Left lung (tissue), 10 donors: ENCODE results near the gene IFT27. TPM values are rescaled to one million over a fixed set of nuclear protein-coding genes. Genes with fewer than 3 reads are reported as not detected.

Experiments used
- ATAC-seq: fragments of 200-7000 bp; cut with Tn5 transposase; one replicate; pipeline ENCODE4 v1.9.1; 2020; ENCODE audit warnings: moderate library complexity
- DNase-seq, 4 donors: peaks; one replicate each; pipeline ENCODE4 v3.0.0-alpha.2; 2013 to 2020
- H3K27ac ChIP-seq, 2 donors: fragments of 200-600 bp; sonication (generic) in 1 of 2; one replicate each; pipeline versions ENCODE4 v1.5.0 to v1.8.0; 2020 to 2021
- H3K27me3 ChIP-seq, 2 donors: fragments of 200-600 bp; sonication (generic) in 1 of 2; one replicate each; pipeline versions ENCODE4 v1.5.0 to v1.8.0; 2020 to 2021
- H3K36me3 ChIP-seq, 2 donors: fragments of 200-600 bp; sonication (generic) in 1 of 2; one replicate each; pipeline versions ENCODE4 v1.5.0 to v1.8.0; 2020 to 2021
- H3K4me1 ChIP-seq, 2 donors: fragments of 200-600 bp; one replicate each; pipeline ENCODE4 v1.8.0; 2021
- H3K4me3 ChIP-seq, 2 donors: fragments of 200-600 bp; sonication (generic) in 1 of 2; one replicate each; pipeline versions ENCODE4 v1.5.0 to v1.8.0; 2020 to 2021; ENCODE audit warnings: mild to moderate bottlenecking in 1 of 2
- H3K9me3 ChIP-seq, 2 donors: fragments of 200-600 bp; sonication (generic) in 1 of 2; one replicate each; pipeline versions ENCODE4 v1.5.0 to v1.8.0; 2020 to 2021
- CTCF ChIP-seq, 2 donors: fragments of 200-600 bp; sonication (generic) in 1 of 2; IDR thresholded peaks; one replicate each; pipeline versions ENCODE4 v1.5.0 to v1.8.0; 2021; ENCODE audit warnings: antibody characterized with exemption in 2 of 2
- intact Hi-C, 2 donors: fragments of 100-400 bp; cut with DNase I; formaldehyde crosslinking; loops; one replicate each; pipeline versions ENCODE4 v1.11.2 to v1.14.2; 2022
- polyA plus RNA-seq, 6 donors: library from polyadenylated mRNA; unstranded; fragments of 120-200 nt; gene quantifications; one replicate each; pipeline ENCODE4 v1.2.1, GENCODE V29; 2013; ENCODE audit not compliant: insufficient read length in 6 of 6
- total RNA-seq, 2 donors: library from RNA; stranded (reverse); fragmentation: NEBNext Ultra II Directional; extraction: Animal tissue kit (Norgen Biotek cat#: 25700); gene quantifications; one replicate each; pipeline ENCODE4 v1.2.1, GENCODE V29; 2021
- donor health status: DM: no; HTN: yes; CAD: no.
- donor health status: DM: no; HTN: no; CAD: no.

IFT27 gene
- total and polyA plus RNA-seq, 8 donors: 24.5 to 59.0 (median 49.0) TPM

GRCh38 chr22:36816339-36816635 lies 40.4 kb upstream of the IFT27 start:
- DNase-seq (no peak), ATAC-seq (peak; percentile 28)
- H3K36me3 ChIP-seq: no peaks in the 10 kb centered on the region
- H3K27me3 ChIP-seq: peaks cover 59 to 99% of the 10 kb centered on the region in 2 donors
- TF ChIP-seq CTCF (IDR thresholded peaks at IDR 0.05): no peak
- intact Hi-C loops: no loop called here
- H3K9me3 ChIP-seq: no peaks in the 10 kb centered on the region
- H3K4me3 ChIP-seq: no peak overlapping the region
- H3K27ac ChIP-seq: no peak overlapping the region
- H3K4me1 ChIP-seq: peaks cover 10 to 13% of the 10 kb centered on the region in 2 donors

DNA sequence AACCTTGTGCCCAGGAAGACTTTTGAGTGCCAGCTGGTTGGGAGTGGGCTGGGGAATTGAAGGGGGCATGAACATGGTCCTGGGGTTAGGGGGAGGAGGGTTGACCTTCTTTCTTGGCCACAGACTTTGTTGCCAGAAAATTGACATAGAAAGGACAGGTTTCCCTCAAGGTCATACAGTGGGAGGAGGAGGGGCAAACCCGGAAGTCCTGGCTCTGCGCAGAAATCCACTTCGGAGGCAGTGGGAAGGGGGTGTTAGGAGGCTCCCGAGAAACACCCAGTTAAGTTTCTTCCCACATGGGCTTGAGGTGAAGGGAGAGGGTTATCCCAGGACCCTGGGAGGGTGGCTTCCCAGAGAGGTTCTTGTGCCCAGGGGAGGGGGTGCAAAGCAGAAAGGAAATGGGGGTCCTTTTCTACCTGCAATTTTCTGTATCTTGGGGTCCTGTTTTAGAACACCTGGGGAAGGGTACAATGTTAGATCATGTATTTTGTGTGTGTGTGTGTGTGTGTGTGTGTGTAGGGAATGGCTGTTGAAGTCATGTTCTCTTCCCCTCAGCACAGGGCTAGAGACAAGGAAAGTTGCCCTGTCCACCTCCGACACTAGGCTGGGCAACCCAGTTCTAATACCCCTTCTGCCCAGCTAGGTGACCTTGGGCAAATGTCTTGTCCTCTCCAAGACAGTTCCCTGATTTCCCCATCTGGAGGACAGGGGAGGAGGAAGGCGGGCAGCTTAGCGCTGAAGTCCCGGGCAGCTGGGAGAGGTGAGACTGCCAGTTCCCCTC lies 39.8 kb upstream of the IFT27 start:
- ATAC-seq (no peak), DNase-seq (no peak)
- H3K36me3 ChIP-seq: no peaks in the 10 kb centered on the region
- no peak overlapping the region for H3K27ac ChIP-seq
- peaks cover 10 to 13% of the 10 kb centered on the region in 2 donors for H3K4me1 ChIP-seq
- intact Hi-C loops: no loop called here
- TF ChIP-seq CTCF (IDR thresholded peaks at IDR 0.05): no peak
- H3K27me3 ChIP-seq: peaks cover 54 to 97% of the 10 kb centered on the region in 2 donors
- H3K4me3 ChIP-seq: no peak overlapping the region
- no peaks in the 10 kb centered on the region for H3K9me3 ChIP-seq

GRCh38 chr22:36814801-36815200 lies 38.9 kb upstream of the IFT27 start:
- TF ChIP-seq CTCF (IDR thresholded peaks at IDR 0.05): no peak
- Histone ChIP-seq H3K4me1 (peaks cover 10 to 13% of the 10 kb centered on the region in 2 donors), H3K9me3 (no peaks in the 10 kb centered on the region), H3K27ac (no peak overlapping the region), H3K27me3 (peaks cover 47 to 87% of the 10 kb centered on the region in 2 donors), H3K36me3 (no peaks in the 10 kb centered on the region), H3K4me3 (no peak overlapping the region)
- no peak for DNase-seq
- intact Hi-C loops: no loop called here
- no peak for ATAC-seq

GRCh38 chr22:36811094-36811800 lies 35.3 kb upstream of the IFT27 start:
- Histone ChIP-seq H3K4me1 (peaks cover under 1 to 7% of the 10 kb centered on the region in 2 donors), H3K4me3 (no peak overlapping the region), H3K27me3 (peaks cover 12 to 59% of the 10 kb centered on the region in 2 donors), H3K9me3 (no peaks in the 10 kb centered on the region), H3K36me3 (no peaks in the 10 kb centered on the region), H3K27ac (no peak overlapping the region)
- TF ChIP-seq CTCF (IDR thresholded peaks at IDR 0.05): no peak
- intact Hi-C loops: no loop called here
- ATAC-seq: no peak
- DNase-seq: no peak

GRCh38 chr22:36809351-36809750 lies 33.4 kb upstream of the IFT27 start:
- Histone ChIP-seq H3K36me3 (no peaks in the 10 kb centered on the region), H3K9me3 (no peaks in the 10 kb centered on the region), H3K4me1 (peaks cover 0 to 6% of the 10 kb centered on the region in 2 donors), H3K27ac (no peak overlapping the region), H3K4me3 (no peak overlapping the region), H3K27me3 (peaks cover under 1 to 59% of the 10 kb centered on the region in 2 donors)
- no peak for TF ChIP-seq CTCF (IDR thresholded peaks at IDR 0.05)
- ATAC-seq (no peak), DNase-seq (no peak)
- intact Hi-C loops: no loop called here
